H1 (cell line): ENCODE data around the gene PDE6B. TPM values are rescaled to one million over a fixed set of nuclear protein-coding genes. Genes with fewer than 3 reads are reported as not detected.

Experiments used
- CTCF ChIA-PET: fragments of 300-600 bp; sonication (Branson Sonifier 250); formaldehyde crosslinking; loops from one replicate; lab custom pipeline; 2021; ENCODE audit not compliant: partially characterized antibody; lab: Charles Lee
- POLR2A ChIA-PET: fragments of 300-600 bp; sonication (Branson Sonifier 250); formaldehyde crosslinking; loops from one replicate; lab custom pipeline; 2021; ENCODE audit warnings: inconsistent platforms; ENCODE audit not compliant: partially characterized antibody; lab: Charles Lee
- DNase-seq, 2 experiments: peaks; one replicate each; pipeline versions ENCODE4 v3.0.0 to v3.0.0-alpha.2; 2010 to 2022; ENCODE audit warnings: low spot score in 2 of 2, low read depth in 1 of 2, mixed read lengths in 1 of 2
- FAIRE-seq: peaks from 2 replicates; lab custom pipeline; 2011; peaks lifted over from hg19 to GRCh38; lab: Jason Lieb, UNC
- H2AFZ ChIP-seq: 2 replicates; pipeline ENCODE4 v1.8.1; 2012; ENCODE audit warnings: low read length, inconsistent platforms
- H2AK5ac ChIP-seq: 2 replicates; pipeline ENCODE4 v1.6.1; 2013; ENCODE audit warnings: low read depth, low read length
- H2BK120ac ChIP-seq: replicated peaks from 2 replicates; pipeline ENCODE3; 2013; ENCODE audit warnings: low read depth, low read length, inconsistent platforms
- H2BK12ac ChIP-seq: 2 replicates; pipeline ENCODE4 v1.6.1; 2013; ENCODE audit warnings: low read depth, low read length
- H2BK15ac ChIP-seq: 2 replicates; pipeline ENCODE4 v1.6.1; 2013; ENCODE audit warnings: low read length
- H2BK20ac ChIP-seq: 2 replicates; pipeline ENCODE4 v1.6.1; 2013; ENCODE audit warnings: low read length
- H2BK5ac ChIP-seq: 2 replicates; pipeline ENCODE4 v1.6.1; 2013; ENCODE audit warnings: low read depth, low read length
- H3K14ac ChIP-seq: 2 replicates; pipeline ENCODE4 v1.6.1; 2013; ENCODE audit warnings: inconsistent platforms; ENCODE audit not compliant: insufficient read length
- H3K18ac ChIP-seq: 2 replicates; pipeline ENCODE4 v1.6.1; 2013; ENCODE audit warnings: low read length; ENCODE audit errors: extremely low read depth
- H3K23ac ChIP-seq: 2 replicates; pipeline ENCODE4 v1.6.1; 2013; ENCODE audit warnings: inconsistent platforms; ENCODE audit not compliant: insufficient read length
- H3K23me2 ChIP-seq: 2 replicates; pipeline ENCODE4 v1.6.1; 2013; ENCODE audit warnings: low read depth, low read length
- H3K27ac ChIP-seq: 2 replicates; pipeline ENCODE4 v1.6.1; 2011; ENCODE audit warnings: low read depth, low read length, inconsistent platforms
- H3K27me3 ChIP-seq, 4 experiments: replicated peaks in 1 of 4; 1 replicate in 1 of 4; 2 replicates in 3 of 4; pipeline versions ENCODE4 v1.6.1 to v1.8.1; 2011 to 2013; ENCODE audit warnings: low read length in 3 of 4, mild to moderate bottlenecking in 3 of 4, inconsistent platforms in 2 of 4, mixed read lengths in 2 of 4, moderate library complexity in 1 of 4; ENCODE audit not compliant: control insufficient read depth in 3 of 4, insufficient read depth in 3 of 4; ENCODE audit errors: extremely low read depth in 1 of 4
- H3K36me3 ChIP-seq, 4 experiments: 2 replicates each; pipeline versions ENCODE4 v1.6.1 to v1.8.1; 2011 to 2013; ENCODE audit warnings: mild to moderate bottlenecking in 4 of 4, low read length in 3 of 4, moderate library complexity in 2 of 4, control low read depth in 1 of 4, inconsistent platforms in 1 of 4; ENCODE audit not compliant: insufficient read depth in 4 of 4, control insufficient read depth in 2 of 4
- H3K4ac ChIP-seq: replicated peaks from 2 replicates; pipeline ENCODE3; 2013; ENCODE audit warnings: low read length, low read depth, mixed read lengths, inconsistent platforms; ENCODE audit not compliant: insufficient read length
- H3K4me1 ChIP-seq, 4 experiments: replicated peaks in 1 of 4; 1 replicate in 1 of 4; 2 replicates in 3 of 4; pipeline versions ENCODE4 v1.6.1 to v1.8.1; 2011 to 2013; ENCODE audit warnings: low read length in 3 of 4, inconsistent platforms in 2 of 4, mixed read lengths in 1 of 4; ENCODE audit not compliant: insufficient read depth in 4 of 4, control insufficient read depth in 3 of 4
- H3K4me2 ChIP-seq, 2 experiments: 2 replicates each; pipeline versions ENCODE4 v1.6.1 to v1.8.1; 2011 to 2013; ENCODE audit warnings: low read depth in 2 of 2, low read length in 2 of 2, control low read depth in 1 of 2, inconsistent platforms in 1 of 2, mild to moderate bottlenecking in 1 of 2; ENCODE audit not compliant: insufficient read depth in 1 of 2
- H3K4me3 ChIP-seq, 4 experiments: fragments of 200-600, 300-600 bp in 1 of 4; sonication (generic), shearing (Covaris generic), sonication (Bioruptor Twin) in 1 of 4; 2 replicates each; pipeline versions ENCODE4 v1.5.1 to v1.8.1; 2011 to 2016; ENCODE audit warnings: low read length in 4 of 4, low read depth in 3 of 4, control low read depth in 2 of 4, inconsistent platforms in 2 of 4, mild to moderate bottlenecking in 2 of 4, mixed read lengths in 1 of 4, moderate library complexity in 1 of 4; ENCODE audit not compliant: insufficient read depth in 2 of 4; ENCODE audit errors: extremely low read depth in 1 of 4
- H3K56ac ChIP-seq: replicated peaks from 2 replicates; pipeline ENCODE3; 2013; ENCODE audit warnings: low read depth, mild to moderate bottlenecking, mixed read lengths, low read length, inconsistent platforms; ENCODE audit not compliant: insufficient read length
- H3K79me1 ChIP-seq: 2 replicates; pipeline ENCODE4 v1.6.1; 2013; ENCODE audit warnings: low read depth, low read length, control low read depth
- H3K79me2 ChIP-seq, 2 experiments: 2 replicates each; pipeline versions ENCODE4 v1.6.1 to v1.8.1; 2012 to 2013; ENCODE audit warnings: low read length in 2 of 2, mild to moderate bottlenecking in 2 of 2, inconsistent platforms in 1 of 2; ENCODE audit not compliant: insufficient read depth in 2 of 2, control insufficient read depth in 1 of 2
- H3K9ac ChIP-seq, 4 experiments: replicated peaks in 1 of 4; 1 replicate in 1 of 4; 2 replicates in 3 of 4; pipeline versions ENCODE4 v1.6.1 to v1.8.1; 2011 to 2013; ENCODE audit warnings: low read depth in 3 of 4, low read length in 3 of 4, control low read depth in 2 of 4, mild to moderate bottlenecking in 2 of 4, moderate library complexity in 2 of 4, inconsistent platforms in 1 of 4; ENCODE audit errors: extremely low read depth in 1 of 4
- H3K9me3 ChIP-seq, 2 experiments: 2 replicates each; pipeline versions ENCODE4 v1.6.1 to v1.8.1; 2012 to 2013; ENCODE audit warnings: mild to moderate bottlenecking in 2 of 2, moderate library complexity in 2 of 2, control low read depth in 1 of 2, inconsistent platforms in 1 of 2, low read depth in 1 of 2, low read length in 1 of 2, mixed read lengths in 1 of 2; ENCODE audit not compliant: insufficient read depth in 2 of 2
- H4K20me1 ChIP-seq, 2 experiments: replicated peaks in 1 of 2; 2 replicates each; pipeline versions ENCODE3 to v1.8.1; 2011 to 2013; ENCODE audit warnings: inconsistent platforms in 2 of 2, low read length in 2 of 2, mild to moderate bottlenecking in 1 of 2; ENCODE audit not compliant: insufficient read depth in 2 of 2, control insufficient read depth in 1 of 2
- H4K5ac ChIP-seq: 2 replicates; pipeline ENCODE4 v1.6.1; 2013; ENCODE audit warnings: low read length, low read depth, mixed read lengths, inconsistent platforms; ENCODE audit not compliant: insufficient read length
- H4K8ac ChIP-seq: 2 replicates; pipeline ENCODE4 v1.8.0; 2013; ENCODE audit warnings: mild to moderate bottlenecking, moderate library complexity, low read length, inconsistent platforms; ENCODE audit not compliant: insufficient read depth; ENCODE audit errors: extremely low read depth
- H4K91ac ChIP-seq: replicated peaks from 2 replicates; pipeline ENCODE3; 2013; ENCODE audit warnings: low read length, mixed read lengths, inconsistent platforms; ENCODE audit not compliant: insufficient read length
- BACH1 ChIP-seq: IDR thresholded peaks from 2 replicates; pipeline ENCODE4 v1.6.1; 2012; ENCODE audit warnings: low read length, improper control_type of control experiment
- CEBPB ChIP-seq: IDR thresholded peaks from 2 replicates; pipeline ENCODE4 v1.6.1; 2012; ENCODE audit warnings: low read depth, low read length
- CHD2 ChIP-seq: IDR thresholded peaks from 2 replicates; pipeline ENCODE4 v1.6.1; 2012; ENCODE audit warnings: low read length, improper control_type of control experiment
- EGR1 ChIP-seq: IDR thresholded peaks from 2 replicates; pipeline ENCODE4 v1.6.1; 2011; ENCODE audit warnings: low read depth, low read length, borderline replicate concordance
- KDM4A ChIP-seq: IDR thresholded peaks from one replicate; pipeline ENCODE4 v1.7.1; 2012; ENCODE audit warnings: low read depth, mild to moderate bottlenecking, moderate library complexity, low read length, inconsistent platforms; ENCODE audit not compliant: severe bottlenecking
- RBBP5 ChIP-seq: IDR thresholded peaks from 2 replicates; pipeline ENCODE4 v1.7.1; 2012; ENCODE audit warnings: low read depth, mild to moderate bottlenecking, inconsistent platforms, low read length, moderate library complexity, borderline replicate concordance
- RFX5 ChIP-seq: IDR thresholded peaks from 2 replicates; pipeline ENCODE4 v1.6.1; 2011; ENCODE audit warnings: low read depth, low read length, improper control_type of control experiment, borderline replicate concordance
- SIRT6 ChIP-seq: IDR thresholded peaks from one replicate; pipeline ENCODE4 v1.7.1; 2012; ENCODE audit warnings: low read length, inconsistent platforms
- WGBS, 2 experiments: shearing (Covaris generic) in 1 of 2; methylation state at CpG; one replicate each; pipeline versions ENCODE4 v1.1.6 to v1.1.7; 2013 to 2015; ENCODE audit warnings: low lambda C conversion rate in 2 of 2, mixed read lengths in 2 of 2, inconsistent platforms in 1 of 2, low coverage in 1 of 2, missing lambda C conversion rate in 1 of 2; ENCODE audit not compliant: insufficient replicate concordance in 2 of 2, insufficient coverage in 1 of 2, insufficient read length in 1 of 2; ENCODE audit errors: extremely low coverage in 1 of 2, missing lambda C conversion rate in 1 of 2; 5-methylcytosine and 5-hydroxymethylcytosine counted together
- polyA plus RNA-seq, 7 experiments: library from polyadenylated mRNA; depleted of rRNA in 3 of 7; stranded (reverse) in 5 of 7; unstranded in 2 of 7; fragments of >200 nt in 5 of 7; fragments of 200-250 nt in 2 of 7; gene quantifications; 1 replicate in 5 of 7; 2 replicates in 1 of 7; 4 replicates in 1 of 7; pipeline versions ENCODE4 v1.2.1 to v1.2.3, GENCODE V29; 2011 to 2013; ENCODE audit warnings: missing spikeins in 2 of 7, mixed read lengths in 2 of 7
- total RNA-seq: library from RNA; stranded (reverse); fragmentation: NEBNext Ultra II Directional; extraction: Animal tissue kit (Norgen Biotek cat#: 25700); gene quantifications from 2 replicates; pipeline ENCODE4 v1.2.1, GENCODE V29; 2021
- TF ChIP-seq, protein P1 (sequence below): IDR thresholded peaks from 2 replicates; pipeline ENCODE4 v1.6.1; 2012; ENCODE audit warnings: low read length, inconsistent platforms

The PDE6B gene
- total and polyA plus RNA-seq, 2 of the 8 experiments (the other 6 are each of a cell fraction or from before 2014, with no cell fraction given) = 4.1 to 8.4 TPM

DNA sequence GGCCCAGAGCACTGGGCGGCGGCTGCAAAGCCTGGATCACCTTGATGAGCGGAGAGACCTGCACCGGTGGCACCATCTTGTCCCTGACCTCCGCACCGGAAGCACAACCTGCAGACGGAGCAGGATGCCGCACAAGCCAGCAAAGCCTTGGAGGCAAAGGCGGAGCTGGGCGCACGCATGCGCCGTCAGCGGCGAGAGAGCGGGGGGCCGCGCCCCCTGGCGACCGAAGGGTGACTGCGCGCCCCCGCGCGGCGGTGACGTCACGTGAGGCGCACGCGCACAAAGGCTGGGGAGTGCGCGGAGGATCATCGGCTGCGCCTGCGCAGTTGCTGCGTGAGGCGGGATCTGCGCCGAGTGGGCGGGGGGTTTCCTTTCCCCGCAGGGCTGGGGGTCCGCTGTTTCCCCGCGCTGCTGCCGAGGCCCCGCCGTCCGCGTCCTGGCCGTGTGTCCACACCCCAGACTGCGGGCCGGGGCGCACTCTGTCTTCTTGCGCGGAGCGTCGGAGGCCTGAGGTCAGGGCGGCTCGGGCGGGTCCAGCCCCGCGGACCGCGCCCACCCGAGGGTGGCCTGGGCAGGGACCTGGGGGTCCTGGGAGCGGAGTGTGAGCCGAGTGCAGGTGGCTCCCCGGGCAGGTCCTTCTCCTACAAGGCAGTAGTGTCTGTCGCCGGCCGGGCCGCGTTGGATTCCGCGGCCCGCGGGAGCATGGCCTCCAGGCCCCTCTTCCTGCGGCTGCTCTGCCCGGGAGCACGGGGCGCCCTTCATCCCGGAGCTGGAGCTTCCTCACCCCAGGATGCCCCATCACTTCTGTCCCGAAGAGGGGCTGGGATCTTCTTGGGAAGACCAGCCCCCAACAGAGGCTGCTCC is 49.0 kb downstream of the PDE6B start, which contains the start of the genes ATP5ME and MYL5:
Gene ATP5ME (minus strand): TSS at position 105 of the 864 bp plus-strand sequence. CDS start 29 bp downstream, at position 76.
Gene MYL5 (plus strand): TSS at position 371 of the 864 bp plus-strand sequence. CDS start 3,485 bp downstream, outside the sequence.
- no peaks in the 10 kb centered on the region for H3K9me3 ChIP-seq
- peak within 1 kb of the TSS; percentile 52 for H4K91ac ChIP-seq
- peak within 1 kb of the TSS; percentile 75 to 100 (median 84) for H3K4me3 ChIP-seq
- peak within 1 kb of the TSS; percentile 46; the same call in 1 of the 2 replicates for H2BK15ac ChIP-seq
- H3K4me2 ChIP-seq = peak within 1 kb of the TSS; percentile 85 to 93
- H3K79me2 ChIP-seq = peaks cover 0 to 7% of the 10 kb centered on the region in 2 experiments; a peak in 2 of 4 replicates
- peaks cover 8 to 25% (median 13%) of the 10 kb centered on the region in 4 experiments for H3K36me3 ChIP-seq
- peaks cover 3 to 11% of the 10 kb centered on the region in 2 experiments for H4K20me1 ChIP-seq
- H4K5ac ChIP-seq = peak within 1 kb of the TSS; percentile 78
- H2BK20ac ChIP-seq = no peak within 1 kb of the TSS
- no peak within 1 kb of the TSS; the same call in 1 of the 2 replicates for H2BK12ac ChIP-seq
- peak within 1 kb of the TSS; percentile 73 for H3K18ac ChIP-seq
- peak within 1 kb of the TSS; percentile 66 for H2BK5ac ChIP-seq
- no peak within 1 kb of the TSS for H2BK120ac ChIP-seq
- H3K4ac ChIP-seq = no peak within 1 kb of the TSS
- H4K8ac ChIP-seq = peak within 1 kb of the TSS; percentile 88
- WGBS, 2 experiments = 3% methylated on average over 80 of the region's 84 CpGs; no CpG with 5 or more reads in 1 of the 2 experiments
- H3K23me2 ChIP-seq = peaks cover 12% of the 10 kb centered on the region; the same call in 1 of the 2 replicates
- H2AK5ac ChIP-seq = no peak within 1 kb of the TSS
- H3K14ac ChIP-seq = no peak within 1 kb of the TSS
- peak within 1 kb of the TSS; percentile 74 to 91 (median 86) for H3K9ac ChIP-seq
- no peak for FAIRE-seq
- H3K23ac ChIP-seq = peak within 1 kb of the TSS; percentile 52
- H3K56ac ChIP-seq = peak within 1 kb of the TSS; percentile 77
- ChIA-PET POLR2A (interaction anchor here (0.6 to 4.6 kb wide), 16 partner anchors 9 to 97 kb away, joined by 3 to 53 read pairs (median 5); no protein-coding TSS in a partner anchor), CTCF (interaction anchor here (1.0 to 3.4 kb wide), 10 partner anchors 10 to 101 kb away, joined by 3 to 20 read pairs (median 4); no protein-coding TSS in a partner anchor)
- peak; percentile 94 to 99 for DNase-seq
- H3K4me1 ChIP-seq = peaks cover 2 to 5% (median 4%) of the 10 kb centered on the region in 4 experiments; a peak in 6 of 7 replicates
- H3K27me3 ChIP-seq = no peaks in the 10 kb centered on the region; a peak in 2 of 7 replicates
- peaks cover 7% of the 10 kb centered on the region; the same call in 1 of the 2 replicates for H3K79me1 ChIP-seq
- H2AFZ ChIP-seq = no peak within 1 kb of the TSS
- peak within 1 kb of the TSS; percentile 72 for H3K27ac ChIP-seq
- TF ChIP-seq SIRT6 = no peak
- TF ChIP-seq CHD2 = peak; percentile 79
- peak; percentile 72; the same call in 1 of the 2 replicates for TF ChIP-seq EGR1
- 0 out of 2 replicates have a peak, but pooled peaks have one; percentile 7 for TF ChIP-seq BACH1
- 0 out of 2 replicates have a peak, but pooled peaks have one; percentile 22 for TF ChIP-seq RBBP5
- peak; percentile 78 for TF ChIP-seq KDM4A
- TF ChIP-seq CEBPB = no peak
- no peak for TF ChIP-seq RFX5
- TF ChIP-seq, protein P1, sequence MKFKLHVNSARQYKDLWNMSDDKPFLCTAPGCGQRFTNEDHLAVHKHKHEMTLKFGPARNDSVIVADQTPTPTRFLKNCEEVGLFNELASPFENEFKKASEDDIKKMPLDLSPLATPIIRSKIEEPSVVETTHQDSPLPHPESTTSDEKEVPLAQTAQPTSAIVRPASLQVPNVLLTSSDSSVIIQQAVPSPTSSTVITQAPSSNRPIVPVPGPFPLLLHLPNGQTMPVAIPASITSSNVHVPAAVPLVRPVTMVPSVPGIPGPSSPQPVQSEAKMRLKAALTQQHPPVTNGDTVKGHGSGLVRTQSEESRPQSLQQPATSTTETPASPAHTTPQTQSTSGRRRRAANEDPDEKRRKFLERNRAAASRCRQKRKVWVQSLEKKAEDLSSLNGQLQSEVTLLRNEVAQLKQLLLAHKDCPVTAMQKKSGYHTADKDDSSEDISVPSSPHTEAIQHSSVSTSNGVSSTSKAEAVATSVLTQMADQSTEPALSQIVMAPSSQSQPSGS = peak; percentile 97
